ENCODE data around the gene LYRM2.
A peak's percentile ranks its signal among the peaks of the same experiment; 100 is the strongest.
"Not testable (repeated sequence)": the region's sequence is repeated elsewhere in the genome, so short reads cannot be mapped to it uniquely, and the experiment has no call there.

The LYRM2 gene

GRCh38 chr6:89644864-89645263, 6.3 kb upstream of the LYRM2 start:
- DNase-seq (ENCODE audit: low spot score): no peak

GRCh38 chr6:89643406-89643805, 4.9 kb upstream of the LYRM2 start:
- no peak for DNase-seq (ENCODE audit: low spot score)

- DNase-seq (ENCODE audit: low spot score): no peak
Measured at GRCh38 chr6:89642956-89643355, 4.4 kb upstream of the LYRM2 start.

- not testable (repeated sequence) for DNase-seq (ENCODE audit: low spot score)
Measured at GRCh38 chr6:89641581-89641980, 3.0 kb upstream of the LYRM2 start.

- DNase-seq (ENCODE audit: low spot score): no peak
Measured at GRCh38 chr6:89640804-89641203, 2.3 kb upstream of the LYRM2 start.

- DNase-seq (ENCODE audit: low spot score): no peak
Measured at GRCh38 chr6:89637960-89638319, 607 bp downstream of the LYRM2 start.

GRCh38 chr6:89636412-89636811, 2.1 kb downstream of the LYRM2 start:
- DNase-seq (ENCODE audit: low spot score): not testable (repeated sequence)

GRCh38 chr6:89630488-89630887, 8.1 kb downstream of the LYRM2 start:
- no peak for DNase-seq (ENCODE audit: low spot score)

GRCh38 chr6:89623749-89624148, 14.8 kb downstream of the LYRM2 start:
- no peak for DNase-seq (ENCODE audit: low spot score)

- DNase-seq (ENCODE audit: low spot score): no peak
Measured at GRCh38 chr6:89619567-89619966, 19.0 kb downstream of the LYRM2 start.

GRCh38 chr6:89618026-89618425, 20.5 kb downstream of the LYRM2 start:
- DNase-seq (ENCODE audit: low spot score): no peak

GRCh38 chr6:89616531-89616930, 22.0 kb downstream of the LYRM2 start:
- DNase-seq (ENCODE audit: low spot score): no peak

GRCh38 chr6:89615882-89616281, 22.7 kb downstream of the LYRM2 start:
- DNase-seq (ENCODE audit: low spot score): no peak

GRCh38 chr6:89613790-89614189, 24.8 kb downstream of the LYRM2 start:
- DNase-seq (ENCODE audit: low spot score): no peak

- DNase-seq (ENCODE audit: low spot score): no peak
Measured at GRCh38 chr6:89612121-89612520, 26.4 kb downstream of the LYRM2 start.

GRCh38 chr6:89611666-89612065, 26.9 kb downstream of the LYRM2 start:
- DNase-seq (ENCODE audit: low spot score): no peak

GRCh38 chr6:89610149-89610642, 28.4 kb downstream of the LYRM2 start:
- peak; percentile 44 for DNase-seq (ENCODE audit: low spot score)

- DNase-seq (ENCODE audit: low spot score): no peak
Measured at GRCh38 chr6:89605861-89606260, 32.7 kb downstream of the LYRM2 start.

GRCh38 chr6:89604653-89605052, 33.9 kb downstream of the LYRM2 start:
- DNase-seq (ENCODE audit: low spot score): no peak

GRCh38 chr6:89602166-89602565, 36.4 kb downstream of the LYRM2 start:
- no peak for DNase-seq (ENCODE audit: low spot score)

GRCh38 chr6:89599727-89600126, 38.8 kb downstream of the LYRM2 start:
- DNase-seq (ENCODE audit: low spot score): no peak

GRCh38 chr6:89597988-89598387, 40.6 kb downstream of the LYRM2 start:
- peak; percentile 16 for DNase-seq (ENCODE audit: low spot score)

GRCh38 chr6:89597372-89597771, 41.2 kb downstream of the LYRM2 start:
- DNase-seq (ENCODE audit: low spot score): no peak

GRCh38 chr6:89596484-89596883, 42.1 kb downstream of the LYRM2 start:
- no peak for DNase-seq (ENCODE audit: low spot score)

- DNase-seq (ENCODE audit: low spot score): peak; percentile 12
Measured at GRCh38 chr6:89596056-89596455, 42.5 kb downstream of the LYRM2 start.

Measured in kidney capillary endothelial cell (primary cell).